Measurements from ENCODE around the gene DCUN1D2.

GRCh38 chr13:113460064-113460555 is 30.4 kb downstream of the DCUN1D2 start:
- TF ChIP-seq CTCF (IDR thresholded peaks at IDR 0.05; ENCODE audit: low read depth, low read length, poor library complexity, severe bottlenecking) (no peak), EZH2phosphoT487 (IDR thresholded peaks at IDR 0.05; ENCODE audit: borderline replicate concordance, low read length) (no peak)
